HEK293 (cell line): Measurements from ENCODE around the gene AGAP1.

Experiments
- CTCF ChIA-PET: fragments of 350-600 bp; formaldehyde crosslinking; extraction: SDS; loops from one replicate; lab custom pipeline; 2021; ENCODE audit warnings: antibody characterized with exemption; lab: Yijun Ruan, JAX
- POLR2A ChIA-PET: fragments of 300-600 bp; formaldehyde crosslinking; extraction: SDS; loops from one replicate; lab custom pipeline; 2020; ENCODE audit warnings: antibody characterized with exemption, inconsistent platforms; lab: Yijun Ruan, JAX
- H3K27ac ChIP-seq: fragments of 200-500 bp; sonication (Bioruptor generic); 2 replicates; pipeline ENCODE4 v1.5.1; 2014; ENCODE audit warnings: low read depth, low read length, control low read depth, inconsistent platforms; ENCODE audit errors: extremely low read depth
- H3K36me3 ChIP-seq, 2 experiments: fragments of 200-500 bp in 1 of 2; sonication (Bioruptor generic) in 1 of 2; 1 replicate in 1 of 2; 2 replicates in 1 of 2; pipeline ENCODE4 v1.5.1; 2014 to 2017; ENCODE audit warnings: inconsistent platforms in 2 of 2, low read length in 2 of 2; ENCODE audit not compliant: control insufficient read depth in 2 of 2, insufficient read depth in 1 of 2
- H3K4me1 ChIP-seq: fragments of 200-500 bp; sonication (Bioruptor generic); 2 replicates; pipeline ENCODE4 v1.5.1; 2014; ENCODE audit warnings: mild to moderate bottlenecking, low read length, inconsistent platforms; ENCODE audit not compliant: control insufficient read depth, insufficient read depth
- H3K4me3 ChIP-seq: 2 replicates; pipeline ENCODE4 v1.5.1; 2011; ENCODE audit warnings: low read depth, mild to moderate bottlenecking, control low read depth, low read length, moderate library complexity
- H3K9me3 ChIP-seq: fragments of 200-500 bp; sonication (Bioruptor generic); 2 replicates; pipeline ENCODE4 v1.5.1; 2014; ENCODE audit warnings: low read depth, low read length, inconsistent platforms; ENCODE audit not compliant: control insufficient read depth, insufficient read depth
- CTCF ChIP-seq: fragments of 450-650 bp; formaldehyde crosslinking; IDR thresholded peaks from 2 replicates; pipeline ENCODE4 v1.5.1; 2016; ENCODE audit warnings: missing biosample characterization, missing genetic modification characterization
- HOXA7 ChIP-seq: sonication (generic); formaldehyde crosslinking; IDR thresholded peaks from 2 replicates; pipeline ENCODE4 v1.8.1; 2022; ENCODE audit warnings: missing genetic modification reagents, borderline replicate concordance
- KLF7 ChIP-seq: fragments of 450-650 bp; formaldehyde crosslinking; IDR thresholded peaks from 2 replicates; pipeline ENCODE4 v1.5.1; 2016; ENCODE audit warnings: missing biosample characterization, missing genetic modification characterization, borderline replicate concordance
- MYNN ChIP-seq: fragments of 450-650 bp; formaldehyde crosslinking; IDR thresholded peaks from 2 replicates; pipeline ENCODE4 v1.5.1; 2016; ENCODE audit warnings: missing biosample characterization, missing genetic modification characterization, borderline replicate concordance
- PBX3 ChIP-seq: sonication (generic); formaldehyde crosslinking; IDR thresholded peaks from 2 replicates; pipeline ENCODE4 v1.8.1; 2022; ENCODE audit warnings: mild to moderate bottlenecking, moderate library complexity, missing genetic modification reagents
- SALL2 ChIP-seq: fragments of 450-650 bp; formaldehyde crosslinking; IDR thresholded peaks from 2 replicates; pipeline ENCODE4 v1.5.0; 2017; ENCODE audit warnings: missing biosample characterization, mild to moderate bottlenecking, missing genetic modification characterization, borderline replicate concordance
- SP2 ChIP-seq: fragments of 450-650 bp; formaldehyde crosslinking; IDR thresholded peaks from 2 replicates; pipeline ENCODE4 v1.5.1; 2016; ENCODE audit warnings: missing biosample characterization, missing genetic modification characterization
- ZFP41 ChIP-seq: fragments of 450-650 bp; formaldehyde crosslinking; IDR thresholded peaks from 2 replicates; pipeline ENCODE4 v1.5.1; 2016; ENCODE audit warnings: missing biosample characterization, missing genetic modification characterization, borderline replicate concordance
- ZNF37A ChIP-seq: fragments of 450-650 bp; IDR thresholded peaks from 2 replicates; pipeline ENCODE4 v1.5.1; 2018; ENCODE audit warnings: missing biosample characterization, missing genetic modification characterization
- ZNF558 ChIP-seq: fragments of 450-650 bp; formaldehyde crosslinking; IDR thresholded peaks from 2 replicates; pipeline ENCODE4 v1.5.1; 2016; ENCODE audit warnings: missing biosample characterization, missing genetic modification characterization
- ZNF585B ChIP-seq: fragments of 450-650 bp; formaldehyde crosslinking; IDR thresholded peaks from 2 replicates; pipeline ENCODE4 v1.5.1; 2016; ENCODE audit warnings: missing biosample characterization, missing genetic modification characterization
- ZNF645 ChIP-seq: fragments of 450-650 bp; formaldehyde crosslinking; IDR thresholded peaks from 2 replicates; pipeline ENCODE4; 2016; ENCODE audit warnings: missing biosample characterization, missing genetic modification characterization
- ZNF747 ChIP-seq: fragments of 450-650 bp; formaldehyde crosslinking; IDR thresholded peaks from 2 replicates; pipeline ENCODE4 v1.5.1; 2016; ENCODE audit warnings: missing biosample characterization, missing genetic modification characterization
- ZNF768 ChIP-seq: fragments of 450-650 bp; formaldehyde crosslinking; IDR thresholded peaks from 2 replicates; pipeline ENCODE4 v1.5.1; 2018; ENCODE audit warnings: missing biosample characterization, mild to moderate bottlenecking, missing genetic modification characterization
- ZNF843 ChIP-seq: fragments of 450-650 bp; formaldehyde crosslinking; IDR thresholded peaks from 2 replicates; pipeline ENCODE4 v1.5.1; 2016; ENCODE audit warnings: missing biosample characterization, missing genetic modification characterization
- ZSCAN30 ChIP-seq: fragments of 450-650 bp; IDR thresholded peaks from 2 replicates; pipeline ENCODE4 v1.5.1; 2018; ENCODE audit warnings: missing biosample characterization, mild to moderate bottlenecking, missing genetic modification characterization, moderate library complexity
- TF ChIP-seq, protein P1 (sequence below): fragments of 450-650 bp; formaldehyde crosslinking; IDR thresholded peaks from 2 replicates; pipeline ENCODE4 v1.5.1; 2016; ENCODE audit warnings: missing biosample characterization, missing genetic modification characterization, borderline replicate concordance

AGAP1 gene

GRCh38 chr2:235844561-235844960 is 350.7 kb downstream of the AGAP1 start:
- Histone ChIP-seq H3K9me3 (no peaks in the 10 kb centered on the region), H3K4me1 (no peaks in the 10 kb centered on the region), H3K4me3 (no peak overlapping the region), H3K27ac (no peak overlapping the region), H3K36me3 (no peaks in the 10 kb centered on the region)
- ChIA-PET POLR2A (no interaction called here), CTCF (no interaction called here)
- TF ChIP-seq KLF7 (tag by site-specific recombination) (no peak), ZNF747 (tag by site-specific recombination) (no peak)
- TF ChIP-seq, all 188 proteins: peak for 0

- no peaks in the 10 kb centered on the region for H3K9me3 ChIP-seq
- CTCF ChIA-PET: no interaction called here
- H3K27ac ChIP-seq: no peak overlapping the region
- TF ChIP-seq ZNF37A (tag by site-specific recombination) (no peak), HOXA7 (CRISPR knock-in tag) (no peak), ZNF843 (tag by site-specific recombination) (no peak), ZNF768 (tag by site-specific recombination) (no peak), ZSCAN30 (tag by site-specific recombination) (no peak), ZFP41 (tag by site-specific recombination) (no peak), SALL2 (tag by site-specific recombination) (no peak), SP2 (tag by site-specific recombination) (no peak)
- TF ChIP-seq, protein P1, sequence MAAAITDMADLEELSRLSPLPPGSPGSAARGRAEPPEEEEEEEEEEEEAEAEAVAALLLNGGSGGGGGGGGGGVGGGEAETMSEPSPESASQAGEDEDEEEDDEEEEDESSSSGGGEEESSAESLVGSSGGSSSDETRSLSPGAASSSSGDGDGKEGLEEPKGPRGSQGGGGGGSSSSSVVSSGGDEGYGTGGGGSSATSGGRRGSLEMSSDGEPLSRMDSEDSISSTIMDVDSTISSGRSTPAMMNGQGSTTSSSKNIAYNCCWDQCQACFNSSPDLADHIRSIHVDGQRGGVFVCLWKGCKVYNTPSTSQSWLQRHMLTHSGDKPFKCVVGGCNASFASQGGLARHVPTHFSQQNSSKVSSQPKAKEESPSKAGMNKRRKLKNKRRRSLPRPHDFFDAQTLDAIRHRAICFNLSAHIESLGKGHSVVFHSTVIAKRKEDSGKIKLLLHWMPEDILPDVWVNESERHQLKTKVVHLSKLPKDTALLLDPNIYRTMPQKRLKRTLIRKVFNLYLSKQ: no peak
- POLR2A ChIA-PET: no interaction called here
- no peak overlapping the region for H3K4me3 ChIP-seq
- H3K4me1 ChIP-seq: no peaks in the 10 kb centered on the region
- H3K36me3 ChIP-seq: no peaks in the 10 kb centered on the region
Observed at GRCh38 chr2:235845245-235845644, 351.4 kb downstream of the AGAP1 start.

GRCh38 chr2:235847576-235847975 is 353.7 kb downstream of the AGAP1 start:
- POLR2A ChIA-PET: no interaction called here
- Histone ChIP-seq H3K36me3 (no peaks in the 10 kb centered on the region), H3K27ac (no peak overlapping the region), H3K9me3 (no peaks in the 10 kb centered on the region), H3K4me1 (no peaks in the 10 kb centered on the region), H3K4me3 (no peak overlapping the region)
- CTCF ChIA-PET: no interaction called here
- TF ChIP-seq ZNF585B (tag by site-specific recombination) (no peak), ZNF558 (tag by site-specific recombination) (no peak), ZNF645 (tag by site-specific recombination) (no peak), CTCF (no peak), MYNN (tag by site-specific recombination) (no peak), PBX3 (CRISPR knock-in tag) (no peak)
- TF ChIP-seq, all 188 proteins: peak for 0
